Endothelial cell (in vitro differentiated cells): Measurements from ENCODE around the gene ZSWIM8. TPM values are rescaled to one million over a fixed set of nuclear protein-coding genes. Genes with fewer than 3 reads are reported as not detected.

Experiments used
- DNase-seq: peaks from one replicate; pipeline ENCODE4 v3.0.0; 2021; ENCODE audit warnings: low spot score
- H3K27ac Mint-ChIP-seq: one replicate; pipeline ENCODE4 v1.8.0; 2021; ENCODE audit warnings: mixed read lengths, inconsistent platforms; ENCODE audit not compliant: unreplicated experiment
- H3K27me3 Mint-ChIP-seq: one replicate; pipeline ENCODE4 v1.8.0; 2021; ENCODE audit warnings: mild to moderate bottlenecking, moderate library complexity, mixed read lengths, inconsistent platforms; ENCODE audit not compliant: unreplicated experiment
- H3K36me3 Mint-ChIP-seq: one replicate; pipeline ENCODE4 v1.8.0; 2021; ENCODE audit warnings: mild to moderate bottlenecking, low read depth, mixed read lengths, inconsistent platforms; ENCODE audit not compliant: unreplicated experiment
- H3K4me1 Mint-ChIP-seq: one replicate; pipeline ENCODE4 v1.8.0; 2021; ENCODE audit warnings: mild to moderate bottlenecking, mixed read lengths, inconsistent platforms; ENCODE audit not compliant: unreplicated experiment
- H3K4me3 Mint-ChIP-seq: one replicate; pipeline ENCODE4 v1.8.0; 2021; ENCODE audit warnings: mild to moderate bottlenecking, mixed read lengths, inconsistent platforms; ENCODE audit not compliant: unreplicated experiment
- H3K9me3 Mint-ChIP-seq: one replicate; pipeline ENCODE4 v1.8.0; 2021; ENCODE audit warnings: mixed read lengths, inconsistent platforms; ENCODE audit not compliant: unreplicated experiment
- CTCF ChIP-seq: fragments of 200-600 bp; sonication (generic); IDR thresholded peaks from one replicate; pipeline ENCODE4 v1.5.0; 2021; ENCODE audit warnings: antibody characterized with exemption; ENCODE audit not compliant: unreplicated experiment
- total RNA-seq: library from RNA; stranded (reverse); fragmentation: NEBNext Ultra II Directional; extraction: Animal tissue kit (Norgen Biotek cat#: 25700); gene quantifications from one replicate; pipeline ENCODE4 v1.2.1, GENCODE V29; 2021; ENCODE audit not compliant: unreplicated experiment

ZSWIM8 gene
- total RNA-seq, 1 donor from 2014 or later: 176 TPM

GRCh38 chr10:73743905-73744663 lies 41.3 kb upstream of the ZSWIM8 start, which contains the start of gene SEC24C:
Gene SEC24C, plus strand, starts transcription at chr10:73744372. Its CDS starts 2,461 bp downstream, at chr10:73746833.
- Mint-ChIP-seq H3K4me1 (peaks cover 34% of the 10 kb centered on the region), H3K4me3 (peak within 1 kb of the TSS; percentile 99), H3K27ac (peak within 1 kb of the TSS; percentile 100), H3K27me3 (peaks cover 15% of the 10 kb centered on the region), H3K9me3 (no peaks in the 10 kb centered on the region), H3K36me3 (peaks cover 10% of the 10 kb centered on the region)
- DNase-seq: peak; percentile 86
- TF ChIP-seq CTCF: no peak

- peak overlapping the region; percentile 100 for H3K27ac Mint-ChIP-seq
- H3K9me3 Mint-ChIP-seq: no peaks in the 10 kb centered on the region
- peaks cover 35% of the 10 kb centered on the region for H3K4me1 Mint-ChIP-seq
- peaks cover 12% of the 10 kb centered on the region for H3K36me3 Mint-ChIP-seq
- no peak for TF ChIP-seq CTCF
- peaks cover 15% of the 10 kb centered on the region for H3K27me3 Mint-ChIP-seq
- H3K4me3 Mint-ChIP-seq: peak overlapping the region; percentile 99
- DNase-seq: peak; percentile 66
These were observed 40.8 kb upstream of the ZSWIM8 start for GRCh38 chr10:73744664-73744975.

GRCh38 chr10:73746721-73747120 lies 38.7 kb upstream of the ZSWIM8 start:
- no peak for DNase-seq
- Mint-ChIP-seq H3K27ac (peak overlapping the region; percentile 52), H3K27me3 (peaks cover 15% of the 10 kb centered on the region), H3K4me1 (peaks cover 35% of the 10 kb centered on the region), H3K9me3 (no peaks in the 10 kb centered on the region), H3K4me3 (no peak overlapping the region), H3K36me3 (peaks cover 25% of the 10 kb centered on the region)
- TF ChIP-seq CTCF: no peak

DNA sequence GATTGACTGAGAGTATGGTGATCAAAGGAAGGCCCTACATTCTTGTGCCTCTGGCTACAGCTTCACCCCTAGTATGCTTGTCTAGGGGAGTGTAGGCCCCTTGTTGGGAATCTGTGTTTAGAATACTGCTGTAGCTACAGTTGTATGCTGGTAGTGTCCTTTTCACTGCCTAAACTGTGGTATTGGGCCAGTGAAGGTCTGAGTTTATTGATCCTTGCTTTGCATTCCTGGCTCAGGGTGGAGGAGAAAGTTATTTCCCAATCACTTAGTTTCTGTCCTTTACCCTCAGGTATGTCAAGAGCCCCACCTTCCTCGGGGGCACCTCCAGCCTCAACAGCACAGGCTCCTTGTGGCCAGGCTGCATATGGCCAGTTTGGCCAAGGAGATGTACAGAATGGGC lies 34.6 kb upstream of the ZSWIM8 start:
- no peak for TF ChIP-seq CTCF
- Mint-ChIP-seq H3K9me3 (no peaks in the 10 kb centered on the region), H3K4me1 (peaks cover 13% of the 10 kb centered on the region), H3K27ac (no peak overlapping the region), H3K36me3 (peaks cover 30% of the 10 kb centered on the region), H3K4me3 (no peak overlapping the region), H3K27me3 (no peaks in the 10 kb centered on the region)
- no peak for DNase-seq

- Mint-ChIP-seq H3K9me3 (no peaks in the 10 kb centered on the region), H3K27ac (no peak overlapping the region), H3K4me1 (peaks cover 2% of the 10 kb centered on the region), H3K4me3 (no peak overlapping the region), H3K36me3 (peaks cover 34% of the 10 kb centered on the region), H3K27me3 (peaks cover 1% of the 10 kb centered on the region)
- DNase-seq: no peak
- no peak for TF ChIP-seq CTCF
These were observed 29.2 kb upstream of the ZSWIM8 start for GRCh38 chr10:73756183-73756582.
